GM23338 (cell line): ENCODE measurements around the gene ENDOV. TPM values are rescaled to one million over a fixed set of nuclear protein-coding genes. Genes with fewer than 3 reads are reported as not detected.
"Not testable (repeated sequence)": the region's sequence is repeated elsewhere in the genome, so short reads cannot be mapped to it uniquely, and the experiment has no call there.

Source experiments
- ATAC-seq: fragments of 200-7000 bp; cut with Tn5 transposase; 3 replicates; pipeline ENCODE4 v1.9.1; 2020
- DNase-seq: peaks from one replicate; pipeline ENCODE4 v3.0.0-alpha.2; 2015; ENCODE audit warnings: low spot score
- H2AFZ ChIP-seq: fragments of 200-600 bp; sonication (generic); 2 replicates; pipeline ENCODE4 v1.8.0; 2016; ENCODE audit warnings: antibody characterized with exemption, mild to moderate bottlenecking, moderate library complexity
- H3F3A ChIP-seq: fragments of 200-600 bp; sonication (generic); replicated peaks from 2 replicates; pipeline ENCODE4 v1.8.0; 2017; ENCODE audit warnings: antibody characterized with exemption, mixed run types, low read depth
- H3K27ac ChIP-seq: fragments of 200-600 bp; sonication (generic); 2 replicates; pipeline ENCODE4 v1.6.1; 2016; ENCODE audit warnings: low read depth
- H3K27me3 ChIP-seq: fragments of 200-600 bp; sonication (generic); 2 replicates; pipeline ENCODE4 v1.8.0; 2016; ENCODE audit warnings: mild to moderate bottlenecking, mixed run types, moderate library complexity; ENCODE audit not compliant: insufficient read depth
- H3K36me3 ChIP-seq: fragments of 200-600 bp; sonication (generic); 2 replicates; pipeline ENCODE4 v1.8.0; 2016; ENCODE audit warnings: mild to moderate bottlenecking; ENCODE audit not compliant: insufficient read depth
- H3K4me1 ChIP-seq: fragments of 200-600 bp; sonication (generic); 2 replicates; pipeline ENCODE4 v1.8.0; 2016; ENCODE audit warnings: mild to moderate bottlenecking, moderate library complexity; ENCODE audit not compliant: insufficient read depth
- H3K4me2 ChIP-seq: fragments of 200-600 bp; sonication (generic); 2 replicates; pipeline ENCODE4 v1.7.1; 2017; ENCODE audit warnings: mixed run types
- H3K4me3 ChIP-seq: fragments of 200-600 bp; sonication (generic); 2 replicates; pipeline ENCODE4 v1.6.1; 2016; ENCODE audit warnings: mixed run types
- H3K79me2 ChIP-seq: fragments of 200-600 bp; sonication (generic); replicated peaks from 2 replicates; pipeline ENCODE4 v1.8.0; 2017; ENCODE audit warnings: mild to moderate bottlenecking; ENCODE audit not compliant: insufficient read depth
- H3K9me2 ChIP-seq: fragments of 200-600 bp; sonication (generic); 2 replicates; pipeline ENCODE4 v1.8.0; 2017; ENCODE audit not compliant: insufficient read depth
- H4K20me1 ChIP-seq: fragments of 200-600 bp; sonication (generic); replicated peaks from 2 replicates; pipeline ENCODE4 v1.8.0; 2017; ENCODE audit warnings: mild to moderate bottlenecking; ENCODE audit not compliant: insufficient read depth
- H3K27ac Mint-ChIP-seq: 2 replicates; pipeline ENCODE4 v1.8.0; 2020; ENCODE audit warnings: inconsistent platforms, mild to moderate bottlenecking, moderate library complexity, mixed read lengths
- H3K27me3 Mint-ChIP-seq: 3 replicates; pipeline ENCODE4 v1.8.0; 2022; ENCODE audit warnings: low read depth, mild to moderate bottlenecking, moderate library complexity, mixed read lengths, inconsistent platforms; ENCODE audit not compliant: insufficient read depth, poor library complexity
- H3K36me3 Mint-ChIP-seq: 3 replicates; pipeline ENCODE4 v1.8.0; 2021; ENCODE audit warnings: low read depth, mild to moderate bottlenecking, inconsistent platforms, moderate library complexity, mixed read lengths
- H3K4me1 Mint-ChIP-seq: 3 replicates; pipeline ENCODE4 v1.8.0; 2020; ENCODE audit warnings: mild to moderate bottlenecking, inconsistent platforms, mixed read lengths
- H3K4me3 Mint-ChIP-seq: 3 replicates; pipeline ENCODE4 v1.8.0; 2021; ENCODE audit warnings: moderate library complexity, mild to moderate bottlenecking, inconsistent platforms, mixed read lengths
- H3K9me3 Mint-ChIP-seq: 3 replicates; pipeline ENCODE4 v1.8.0; 2020; ENCODE audit warnings: moderate library complexity, mild to moderate bottlenecking, inconsistent platforms, mixed read lengths
- EZH2phosphoT487 ChIP-seq: fragments of 200-600 bp; sonication (generic); IDR thresholded peaks from one replicate; pipeline ENCODE4 v1.8.1; 2018; ENCODE audit warnings: antibody characterized with exemption; ENCODE audit not compliant: unreplicated experiment
- NANOG ChIP-seq: IDR thresholded peaks from 2 replicates; pipeline ENCODE4 v1.6.1; 2016; ENCODE audit warnings: antibody characterized with exemption, borderline replicate concordance
- POLR2AphosphoS5 ChIP-seq: IDR thresholded peaks from 2 replicates; pipeline ENCODE4 v1.6.1; 2016; ENCODE audit warnings: antibody characterized with exemption, low read depth
- ZNF114 ChIP-seq: fragments of 250-450 bp; sonication (Bioruptor Pico); IDR thresholded peaks from 2 replicates; pipeline ENCODE4 v1.5.0; 2020; ENCODE audit warnings: mild to moderate bottlenecking, moderate library complexity
- polyA plus RNA-seq: library from polyadenylated mRNA; unstranded; fragments of >200 nt; fragmentation: Nextera tagmentation; extraction: Ambion mirVana; gene quantifications from 2 replicates; pipeline ENCODE4 v1.2.1, GENCODE V29; 2016
- total RNA-seq: library from RNA; depleted of rRNA; stranded (reverse); fragments of >200 nt; shearing (Covaris generic); gene quantifications from 2 replicates; pipeline ENCODE4 v1.2.3, GENCODE V29; 2014

Gene ENDOV
- total and polyA plus RNA-seq, 2 experiments from 2014 or later: 11.5 to 16.1 TPM

- Histone ChIP-seq H2AFZ (no peak overlapping the region), H3K36me3 (no peaks in the 10 kb centered on the region), H3K27me3 (peaks cover 13% of the 10 kb centered on the region), H3K4me1 (no peaks in the 10 kb centered on the region; the same call in 1 of the 2 replicates), H3K9me2 (no peaks in the 10 kb centered on the region), H3K4me2 (no peak overlapping the region), H4K20me1 (no peaks in the 10 kb centered on the region), H3K27ac (no peak overlapping the region), H3F3A (no peaks in the 10 kb centered on the region), H3K4me3 (no peak overlapping the region), H3K79me2 (no peaks in the 10 kb centered on the region)
- H3K27me3 Mint-ChIP-seq: peaks cover 14% of the 10 kb centered on the region
- no peak overlapping the region for H3K27ac Mint-ChIP-seq
- H3K4me1 Mint-ChIP-seq: peaks cover 6% of the 10 kb centered on the region
- H3K9me3 Mint-ChIP-seq: no peaks in the 10 kb centered on the region
- no peak overlapping the region for H3K4me3 Mint-ChIP-seq
- DNase-seq (no peak), ATAC-seq (no peak)
- no peak for TF ChIP-seq POLR2AphosphoS5
- H3K36me3 Mint-ChIP-seq: no peaks in the 10 kb centered on the region
These were observed 5.3 kb upstream of the ENDOV start for GRCh38 chr17:80409626-80410025.

GRCh38 chr17:80410441-80411087 is 4.4 kb upstream of the ENDOV start:
- H3K27me3 Mint-ChIP-seq: peaks cover 14% of the 10 kb centered on the region
- H3K4me1 ChIP-seq, H3K79me2 ChIP-seq, DNase-seq, H3K4me2 ChIP-seq, H3K36me3 Mint-ChIP-seq, H3K9me2 ChIP-seq, H3K4me1 Mint-ChIP-seq, H3K4me3 ChIP-seq, H3K4me3 Mint-ChIP-seq, H3K27ac Mint-ChIP-seq, H3K9me3 Mint-ChIP-seq, H3F3A ChIP-seq, H3K36me3 ChIP-seq, H4K20me1 ChIP-seq, H3K27ac ChIP-seq, ATAC-seq, H2AFZ ChIP-seq: not testable (repeated sequence)
- peaks cover 13% of the 10 kb centered on the region for H3K27me3 ChIP-seq

GRCh38 chr17:80413771-80414507 is 1.0 kb upstream of the ENDOV start:
- H3K4me3 Mint-ChIP-seq: peak overlapping the region; percentile 91
- peaks cover 4% of the 10 kb centered on the region; the same call in 2 of the 3 replicates for H3K36me3 Mint-ChIP-seq
- peaks cover 4% of the 10 kb centered on the region; the same call in 1 of the 2 replicates for H4K20me1 ChIP-seq
- H3K27ac ChIP-seq: no peak overlapping the region
- peaks cover 3% of the 10 kb centered on the region; the same call in 1 of the 2 replicates for H3K4me1 ChIP-seq
- H3K27ac Mint-ChIP-seq: no peak overlapping the region
- H3F3A ChIP-seq: 0 out of 2 replicates have a peak, but pooled peaks cover 3% of the 10 kb centered on the region
- peaks cover 13% of the 10 kb centered on the region for H3K27me3 ChIP-seq
- peak overlapping the region; percentile 98 for H2AFZ ChIP-seq
- H3K9me2 ChIP-seq: no peaks in the 10 kb centered on the region
- H3K4me1 Mint-ChIP-seq: peaks cover 10% of the 10 kb centered on the region
- TF ChIP-seq NANOG: no peak
- no peak for TF ChIP-seq EZH2phosphoT487
- TF ChIP-seq ZNF114 (CRISPR knock-in tag): no peak
- peaks cover 24% of the 10 kb centered on the region for H3K27me3 Mint-ChIP-seq
- no peaks in the 10 kb centered on the region; the same call in 2 of the 3 replicates for H3K9me3 Mint-ChIP-seq
- DNase-seq (no peak), ATAC-seq (no peak)
- H3K4me2 ChIP-seq: peak overlapping the region; percentile 98
- no peaks in the 10 kb centered on the region for H3K36me3 ChIP-seq
- peak overlapping the region; percentile 93 for H3K4me3 ChIP-seq
- H3K79me2 ChIP-seq: 0 out of 2 replicates have a peak, but pooled peaks cover 2% of the 10 kb centered on the region
